Mesenchymal stem cell (in vitro differentiated cells and primary cell): ENCODE measurements around the gene ANP32A.

ENCODE experiments used
- DNase-seq: peaks from one replicate; pipeline ENCODE4 v3.0.0-alpha.2; 2013
- H2AFZ ChIP-seq: one replicate; pipeline ENCODE4 v1.6.1; 2013; ENCODE audit warnings: low read depth, mild to moderate bottlenecking, control low read depth, inconsistent platforms, low read length, moderate library complexity
- H2AK5ac ChIP-seq: 2 replicates; pipeline ENCODE4 v1.6.1; 2013; ENCODE audit warnings: low read length, moderate library complexity, mild to moderate bottlenecking, inconsistent platforms; ENCODE audit not compliant: severe bottlenecking
- H2BK120ac ChIP-seq: one replicate; pipeline ENCODE4 v1.6.1; 2013; ENCODE audit warnings: low read depth, mild to moderate bottlenecking, inconsistent platforms, low read length, moderate library complexity
- H2BK12ac ChIP-seq, 2 experiments: one replicate each; pipeline ENCODE4 v1.6.1; 2013; ENCODE audit warnings: inconsistent platforms in 2 of 2, low read length in 2 of 2, mild to moderate bottlenecking in 2 of 2, moderate library complexity in 2 of 2, control low read depth in 1 of 2
- H2BK15ac ChIP-seq: one replicate; pipeline ENCODE4 v1.6.1; 2013; ENCODE audit warnings: mild to moderate bottlenecking, low read depth, inconsistent platforms; ENCODE audit not compliant: poor library complexity, severe bottlenecking
- H2BK5ac ChIP-seq: 2 replicates; pipeline ENCODE4 v1.6.1; 2013; ENCODE audit warnings: low read depth, mild to moderate bottlenecking, low read length, control low read depth, inconsistent platforms; ENCODE audit not compliant: poor library complexity, severe bottlenecking
- H3K14ac ChIP-seq, 2 experiments: one replicate each; pipeline ENCODE4 v1.6.1; 2013; ENCODE audit warnings: inconsistent platforms in 2 of 2, low read length in 2 of 2, control low read depth in 1 of 2, mild to moderate bottlenecking in 1 of 2, moderate library complexity in 1 of 2
- H3K18ac ChIP-seq, 2 experiments: one replicate each; pipeline ENCODE4 v1.6.1; 2013; ENCODE audit warnings: inconsistent platforms in 2 of 2, low read length in 2 of 2, control low read depth in 1 of 2, low read depth in 1 of 2, mild to moderate bottlenecking in 1 of 2
- H3K23ac ChIP-seq, 2 experiments: one replicate each; pipeline ENCODE4 v1.6.1; 2013; ENCODE audit warnings: inconsistent platforms in 2 of 2, low read length in 2 of 2, mild to moderate bottlenecking in 2 of 2, moderate library complexity in 2 of 2, control low read depth in 1 of 2
- H3K27ac ChIP-seq: 2 replicates; pipeline ENCODE4 v1.5.1; 2013; ENCODE audit warnings: mild to moderate bottlenecking, moderate library complexity, low read length, control low read depth, inconsistent platforms; ENCODE audit not compliant: poor library complexity, severe bottlenecking
- H3K27me3 ChIP-seq, 2 experiments: 2 replicates each; pipeline versions ENCODE4 v1.6.1 to v1.7.0; 2013; ENCODE audit warnings: low read length in 2 of 2, mild to moderate bottlenecking in 2 of 2, moderate library complexity in 2 of 2, control low read depth in 1 of 2, inconsistent platforms in 1 of 2; ENCODE audit not compliant: control insufficient read depth in 1 of 2, insufficient read depth in 1 of 2
- H3K36me3 ChIP-seq, 2 experiments: 2 replicates each; pipeline versions ENCODE4 v1.6.1 to v1.7.0; 2013; ENCODE audit warnings: low read length in 2 of 2, control low read depth in 1 of 2, inconsistent platforms in 1 of 2, low read depth in 1 of 2, mild to moderate bottlenecking in 1 of 2; ENCODE audit not compliant: insufficient read depth in 2 of 2, control insufficient read depth in 1 of 2
- H3K4ac ChIP-seq, 2 experiments: one replicate each; pipeline ENCODE4 v1.6.1; 2013; ENCODE audit warnings: inconsistent platforms in 2 of 2, low read length in 2 of 2, mild to moderate bottlenecking in 2 of 2, moderate library complexity in 2 of 2, control low read depth in 1 of 2, low read depth in 1 of 2
- H3K4me1 ChIP-seq: 2 replicates; pipeline ENCODE4 v1.6.1; 2013; ENCODE audit warnings: low read depth, low read length, control low read depth; ENCODE audit not compliant: control insufficient read depth, insufficient read depth
- H3K4me2 ChIP-seq: 2 replicates; pipeline ENCODE4 v1.6.1; 2013; ENCODE audit warnings: low read length, mild to moderate bottlenecking, inconsistent platforms; ENCODE audit not compliant: poor library complexity, severe bottlenecking
- H3K4me3 ChIP-seq, 2 experiments: 2 replicates each; pipeline versions ENCODE4 v1.5.1 to v1.7.0; 2013; ENCODE audit warnings: low read length in 2 of 2, mild to moderate bottlenecking in 2 of 2, control low read depth in 1 of 2, low read depth in 1 of 2; ENCODE audit not compliant: insufficient read depth in 1 of 2
- H3K79me1 ChIP-seq: replicated peaks from 2 replicates; pipeline ENCODE4 v1.6.1; 2013; ENCODE audit warnings: mild to moderate bottlenecking, control low read depth, low read length, inconsistent platforms; ENCODE audit not compliant: poor library complexity, severe bottlenecking
- H3K9ac ChIP-seq: 2 replicates; pipeline ENCODE4 v1.7.0; 2013; ENCODE audit warnings: mild to moderate bottlenecking, low read length, moderate library complexity
- H3K9me3 ChIP-seq: 2 replicates; pipeline ENCODE4 v1.7.0; 2013; ENCODE audit warnings: mild to moderate bottlenecking, low read length; ENCODE audit not compliant: control insufficient read depth
- H4K8ac ChIP-seq: one replicate; pipeline ENCODE4 v1.6.1; 2013; ENCODE audit warnings: inconsistent platforms, mild to moderate bottlenecking, low read length, moderate library complexity
- H4K91ac ChIP-seq: one replicate; pipeline ENCODE4 v1.6.1; 2013; ENCODE audit warnings: mild to moderate bottlenecking, low read length, inconsistent platforms
- WGBS: methylation state at CpG from one replicate; pipeline ENCODE4 v1.1.7; 2013; ENCODE audit warnings: mixed read lengths; 5-methylcytosine and 5-hydroxymethylcytosine counted together

The ANP32A gene

DNA sequence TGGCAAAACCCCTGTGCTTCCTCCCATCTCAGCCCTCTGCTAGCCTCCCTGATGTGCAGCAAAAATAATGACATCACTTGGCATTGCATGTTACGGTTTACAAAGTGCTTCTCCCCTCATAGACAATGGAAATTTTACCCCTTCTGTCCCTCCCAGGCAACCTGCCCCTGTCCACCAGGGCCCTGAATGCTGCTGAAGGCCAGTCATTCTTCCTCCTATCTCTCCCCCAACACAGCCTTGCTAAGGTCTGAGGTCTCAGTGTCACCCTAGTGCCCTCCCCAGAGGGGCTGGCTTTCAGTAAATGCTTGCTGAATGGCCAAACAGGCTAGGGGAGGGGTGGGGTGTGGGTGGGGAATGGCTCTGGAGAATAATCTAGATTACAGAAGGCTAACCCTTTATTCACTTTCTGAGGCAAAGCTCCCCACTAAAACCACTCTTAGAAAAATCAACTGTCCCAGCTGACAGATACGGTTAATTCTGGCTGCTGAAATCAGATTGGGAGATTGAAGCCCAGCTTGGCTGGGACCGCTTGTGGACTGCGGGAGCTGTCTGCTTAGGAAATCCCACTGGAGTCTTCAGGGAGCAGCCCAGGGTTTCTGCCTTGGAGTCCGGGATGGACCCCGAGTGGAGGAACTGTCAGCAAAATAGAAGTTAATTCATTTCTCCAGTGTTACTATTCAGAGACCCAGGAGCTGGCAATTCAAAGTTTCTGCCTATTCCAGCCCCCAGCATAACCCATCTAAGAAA is 22.9 kb downstream of the ANP32A start:
- H3K9me3 ChIP-seq = no peaks in the 10 kb centered on the region
- DNase-seq = no peak
- peaks cover 28% of the 10 kb centered on the region for H3K4me1 ChIP-seq
- H2AFZ ChIP-seq = no peak overlapping the region
- no peak overlapping the region for H3K27ac ChIP-seq
- H2BK120ac ChIP-seq = no peak overlapping the region
- peak overlapping the region in 1 of 2 experiments; percentile 26 for H3K14ac ChIP-seq
- no peak overlapping the region for H3K4ac ChIP-seq
- no peak overlapping the region for H2BK12ac ChIP-seq
- H2BK5ac ChIP-seq = no peak overlapping the region
- H3K23ac ChIP-seq = no peak overlapping the region
- H3K27me3 ChIP-seq = no peaks in the 10 kb centered on the region
- no peak overlapping the region for H2AK5ac ChIP-seq
- H3K18ac ChIP-seq = no peak overlapping the region
- WGBS = 93% methylated on average over 6 of the region's 6 CpGs
- H4K8ac ChIP-seq = no peak overlapping the region
- H3K4me3 ChIP-seq = no peak overlapping the region
- H3K79me1 ChIP-seq = peaks cover 37% of the 10 kb centered on the region
- H3K9ac ChIP-seq = peak overlapping the region; percentile 8
- no peak overlapping the region for H4K91ac ChIP-seq
- H2BK15ac ChIP-seq = no peak overlapping the region
- no peak overlapping the region for H3K4me2 ChIP-seq
- peaks cover 4 to 6% of the 10 kb centered on the region in 2 experiments for H3K36me3 ChIP-seq

DNA sequence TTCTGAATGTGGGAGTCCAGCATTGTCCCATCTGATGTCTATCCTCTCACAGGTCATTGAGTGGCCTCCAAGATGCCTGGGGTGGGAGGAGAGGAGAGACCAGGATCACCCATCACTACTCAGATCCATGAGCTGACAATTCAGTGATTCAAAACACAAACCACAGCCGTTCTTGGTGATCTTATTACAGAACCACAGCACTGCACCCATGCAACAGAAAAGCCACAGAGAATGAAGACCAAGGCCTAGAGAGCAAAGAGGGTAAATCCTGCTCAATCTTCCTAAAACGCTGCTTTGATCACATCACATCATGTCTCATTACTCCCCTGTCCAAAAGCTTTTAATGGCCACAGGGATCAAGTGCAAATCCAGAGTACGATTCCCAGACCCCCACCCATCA is 23.5 kb downstream of the ANP32A start:
- Histone ChIP-seq H2BK5ac (no peak overlapping the region), H3K4ac (no peak overlapping the region), H2AFZ (no peak overlapping the region), H3K9me3 (no peaks in the 10 kb centered on the region), H3K9ac (peak overlapping the region; percentile 8), H4K91ac (no peak overlapping the region), H3K27ac (no peak overlapping the region), H3K36me3 (peaks cover 4 to 6% of the 10 kb centered on the region in 2 experiments), H2BK12ac (no peak overlapping the region), H3K14ac (no peak overlapping the region), H3K18ac (no peak overlapping the region), H3K4me3 (no peak overlapping the region), H2BK15ac (no peak overlapping the region), H2BK120ac (no peak overlapping the region), H3K4me2 (no peak overlapping the region), H3K4me1 (peaks cover 30% of the 10 kb centered on the region), H3K23ac (no peak overlapping the region), H3K27me3 (no peaks in the 10 kb centered on the region), H3K79me1 (peaks cover 39% of the 10 kb centered on the region), H4K8ac (no peak overlapping the region), H2AK5ac (no peak overlapping the region)
- DNase-seq = no peak
- WGBS = 89% methylated on average over 3 of the region's 3 CpGs

DNA sequence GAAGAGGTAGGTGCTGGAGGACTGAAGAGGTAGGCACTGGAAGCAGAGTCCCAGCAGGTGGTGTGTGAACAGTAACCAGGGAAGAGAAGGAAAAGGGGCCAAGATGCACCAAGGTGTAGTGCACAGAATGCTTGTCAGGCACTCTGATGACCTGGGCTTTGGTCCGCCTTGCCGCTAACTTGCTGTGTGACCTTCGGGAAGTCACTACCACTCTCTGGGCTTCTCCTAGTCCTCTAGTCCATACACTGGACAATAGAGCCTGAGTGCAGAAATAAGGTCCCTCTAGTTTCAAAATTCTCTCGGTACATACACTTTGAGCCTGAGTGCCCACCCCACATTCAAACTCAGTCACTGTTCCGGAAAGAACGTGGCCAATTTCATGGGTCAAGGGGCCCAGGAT is 24.1 kb downstream of the ANP32A start:
- H2BK5ac ChIP-seq = no peak overlapping the region
- no peak overlapping the region for H2BK12ac ChIP-seq
- no peak overlapping the region for H3K14ac ChIP-seq
- no peak overlapping the region for H2AK5ac ChIP-seq
- H3K9me3 ChIP-seq = no peaks in the 10 kb centered on the region
- H2BK15ac ChIP-seq = no peak overlapping the region
- no peak overlapping the region for H3K27ac ChIP-seq
- 89% methylated on average over 6 of the region's 6 CpGs for WGBS
- no peak overlapping the region for H4K8ac ChIP-seq
- H3K9ac ChIP-seq = no peak overlapping the region
- peaks cover 32% of the 10 kb centered on the region for H3K4me1 ChIP-seq
- no peak overlapping the region for H3K4me2 ChIP-seq
- no peak overlapping the region for H3K4ac ChIP-seq
- H3K23ac ChIP-seq = no peak overlapping the region
- no peaks in the 10 kb centered on the region for H3K27me3 ChIP-seq
- no peak for DNase-seq
- no peak overlapping the region for H3K18ac ChIP-seq
- H3K4me3 ChIP-seq = no peak overlapping the region
- no peak overlapping the region for H4K91ac ChIP-seq
- H3K79me1 ChIP-seq = peaks cover 43% of the 10 kb centered on the region
- H3K36me3 ChIP-seq = peaks cover 4 to 6% of the 10 kb centered on the region in 2 experiments
- H2BK120ac ChIP-seq = no peak overlapping the region
- H2AFZ ChIP-seq = no peak overlapping the region

DNA sequence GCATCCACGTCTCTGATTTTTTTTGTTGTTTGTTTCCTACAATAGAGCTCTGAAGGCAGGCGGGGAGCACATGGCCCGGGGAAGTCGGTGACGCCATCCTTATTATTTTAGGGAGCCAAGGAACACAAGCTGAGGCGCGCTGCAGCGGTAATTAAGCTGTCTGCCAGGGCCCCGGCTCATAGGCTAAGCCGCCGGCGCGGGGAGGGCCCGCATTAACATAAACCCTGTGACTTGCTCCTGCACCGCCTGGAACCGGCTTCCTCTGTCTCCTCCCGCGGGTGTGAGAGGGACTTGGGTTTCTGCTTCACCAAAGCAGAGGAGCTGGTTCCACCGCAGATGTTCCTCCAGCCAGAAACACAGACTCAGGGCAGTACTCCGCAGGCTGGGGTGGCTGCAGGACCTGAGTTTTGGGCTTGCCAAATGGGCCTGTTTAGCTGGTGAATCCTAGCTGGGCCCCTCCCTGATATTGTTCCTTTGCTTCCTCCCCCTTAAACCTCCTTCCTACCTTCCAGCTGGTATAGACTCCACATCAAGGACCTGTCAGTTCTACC is 25.3 kb downstream of the ANP32A start:
- peaks cover 47% of the 10 kb centered on the region for H3K79me1 ChIP-seq
- H3K18ac ChIP-seq = peak overlapping the region; percentile 24 to 49
- H4K8ac ChIP-seq = peak overlapping the region; percentile 66
- no peak overlapping the region for H3K4ac ChIP-seq
- H3K14ac ChIP-seq = peak overlapping the region in 1 of 2 experiments; percentile 38
- no peak overlapping the region for H2AK5ac ChIP-seq
- no peak overlapping the region for H2BK5ac ChIP-seq
- no peak overlapping the region for H2BK120ac ChIP-seq
- peak overlapping the region in 1 of 2 experiments; percentile 61 for H3K4me3 ChIP-seq
- no peaks in the 10 kb centered on the region for H3K9me3 ChIP-seq
- no peak overlapping the region for H2AFZ ChIP-seq
- H4K91ac ChIP-seq = peak overlapping the region; percentile 41
- H3K27me3 ChIP-seq = no peaks in the 10 kb centered on the region
- no peak overlapping the region for H2BK15ac ChIP-seq
- H3K4me1 ChIP-seq = peaks cover 37% of the 10 kb centered on the region
- H2BK12ac ChIP-seq = no peak overlapping the region
- H3K23ac ChIP-seq = peak overlapping the region in 1 of 2 experiments; percentile 27
- no peak overlapping the region for H3K27ac ChIP-seq
- peaks cover 4 to 6% of the 10 kb centered on the region in 2 experiments for H3K36me3 ChIP-seq
- WGBS = 14% methylated on average over 20 of the region's 20 CpGs
- H3K4me2 ChIP-seq = peak overlapping the region; percentile 33
- peak; percentile 73 for DNase-seq
- H3K9ac ChIP-seq = peak overlapping the region; percentile 82
